Measurements from ENCODE around the gene MS4A3. TPM values are rescaled to one million over a fixed set of nuclear protein-coding genes. Genes with fewer than 3 reads are reported as not detected.

Gene MS4A3
- total RNA-seq: not detected in 2 replicates

DNA sequence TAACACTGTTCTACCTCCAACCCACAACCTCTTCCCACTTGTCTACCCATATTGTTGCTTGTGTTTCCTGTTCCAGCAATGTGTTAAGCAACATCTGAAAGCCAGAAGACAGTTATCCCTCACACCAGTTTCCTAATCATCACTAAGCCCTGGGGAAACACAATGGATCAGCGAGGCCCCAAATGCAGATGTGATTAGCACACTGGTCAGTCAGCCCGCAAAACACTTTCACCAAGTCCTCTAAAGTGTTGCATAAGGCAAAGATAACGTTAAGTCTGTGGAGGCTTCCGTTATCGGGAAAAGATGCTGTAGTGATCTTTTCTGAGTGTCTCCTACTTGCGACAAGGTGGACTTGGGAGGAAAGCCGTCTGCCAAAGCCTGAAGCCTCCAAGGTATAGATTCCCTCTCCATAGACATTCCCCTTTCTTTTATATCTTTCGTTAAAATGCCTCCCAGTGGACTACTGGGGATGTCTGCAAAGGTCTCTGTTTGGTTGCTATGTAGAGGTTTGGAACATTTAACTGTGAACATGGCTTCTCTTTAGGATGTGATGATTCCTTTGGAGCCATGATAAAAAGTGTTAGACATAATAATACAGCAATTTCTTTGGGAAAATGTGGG, at the start of gene MS4A3:
MS4A3 (plus strand) TSS at position 317 of the 621 bp plus-strand sequence. CDS start 4,496 bp downstream, outside the sequence.

GRCh38 chr11:60016881-60017280, 39.6 kb upstream of the MS4A3 start, which contains the start of gene OOSP4B:
Gene OOSP4B (plus strand): TSS chr11:60017181.

DNA sequence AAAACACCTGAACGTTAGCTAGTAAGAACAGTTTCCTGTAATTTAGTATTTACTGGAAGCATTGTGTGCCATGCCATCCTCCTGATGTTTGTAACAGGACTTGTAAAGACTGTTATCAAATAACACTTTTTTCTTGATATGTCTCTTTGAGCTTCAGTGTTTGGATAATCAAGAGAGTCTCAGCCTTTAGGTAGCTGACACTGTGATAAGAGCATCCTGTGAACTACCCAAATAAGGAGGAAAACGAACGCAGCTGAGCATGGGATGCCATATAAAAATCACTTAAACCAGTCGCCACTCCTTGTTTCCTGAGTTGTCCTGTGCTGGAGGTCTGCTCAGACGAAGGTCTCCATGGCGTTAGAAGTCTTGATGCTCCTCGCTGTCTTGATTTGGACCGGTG, 16.4 kb upstream of the MS4A3 start, which contains the start of gene OOSP2:
OOSP2 (plus strand) TSS at position 301 of the 400 bp plus-strand sequence; CDS start at position 352, 51 bp downstream.

GRCh38 chr11:60088364-60088763, 31.9 kb downstream of the MS4A3 start, which contains the start of gene MS4A2:
Gene MS4A2 (plus strand): TSS chr11:60088664. CDS start chr11:60088766, 102 bp downstream.

Other genes with a start within 250 kb of the MS4A3 start
- 38.2 and 55.6 TPM in 2 replicates for gene MRPL16, start 245.9 kb upstream of the MS4A3 start, total RNA-seq
- not detected in 2 replicates for gene CBLIF, start 211.2 kb upstream of the MS4A3 start, total RNA-seq
- gene TCN1, start 190.2 kb upstream of the MS4A3 start, total RNA-seq: not detected in 2 replicates
- not detected in 2 replicates for gene OOSP3, start 177.9 kb upstream of the MS4A3 start, total RNA-seq
- not detected in 2 replicates for gene OOSP1, start 118.2 kb upstream of the MS4A3 start, total RNA-seq
- gene OOSP4A, start 92.6 kb upstream of the MS4A3 start, total RNA-seq: not detected in 2 replicates
- gene OOSP4B, start 39.5 kb upstream of the MS4A3 start, total RNA-seq: not detected in 2 replicates
- gene OOSP2, start 16.3 kb upstream of the MS4A3 start, total RNA-seq: not detected in 2 replicates
- gene MS4A2, start 32.0 kb downstream of the MS4A3 start, total RNA-seq: not detected in 2 replicates
- gene MS4A6A, start 126.4 kb downstream of the MS4A3 start, total RNA-seq: not detected in 2 replicates
- not detected in 2 replicates for gene MS4A4E, start 186.5 kb downstream of the MS4A3 start, total RNA-seq
- gene MS4A4A, start 224.0 kb downstream of the MS4A3 start, total RNA-seq: not detected in 2 replicates

Measured in mesangial cell (primary cell).